Suprapubic skin (tissue), 3 donors: ENCODE data around the gene DGKH.

ENCODE experiments used
- CTCF ChIP-seq, 2 donors: fragments of 200-600 bp in 1 of 2; fragments of 450-650 bp in 1 of 2; sonication (generic) in 1 of 2; IDR thresholded peaks; one replicate each; pipeline ENCODE4 v1.5.1; 2016 to 2019; ENCODE audit warnings: antibody characterized with exemption in 2 of 2, mild to moderate bottlenecking in 1 of 2, moderate library complexity in 1 of 2
- POLR2A ChIP-seq, 2 donors: fragments of 450-650 bp; IDR thresholded peaks; one replicate each; pipeline ENCODE4 v1.6.1; 2017; ENCODE audit warnings: antibody characterized with exemption in 2 of 2, mild to moderate bottlenecking in 2 of 2, moderate library complexity in 2 of 2

GRCh38 chr13:42113478-42113877, 65.0 kb downstream of the DGKH start:
- TF ChIP-seq CTCF (IDR thresholded peaks at IDR 0.05), result no peak
- no peak for TF ChIP-seq POLR2A (IDR thresholded peaks at IDR 0.05)
